A549 (cell line): ENCODE data around the gene TWF1. TPM values are rescaled to one million over a fixed set of nuclear protein-coding genes. Genes with fewer than 3 reads are reported as not detected.
A peak's percentile ranks its signal among the peaks of the same experiment; 100 is the strongest.

Source experiments
- ATAC-seq, 2 experiments: fragments of 200-7000 bp in 1 of 2; fragments of >200 bp in 1 of 2; cut with Nextera tagmentation in 1 of 2; cut with Tn5 transposase in 1 of 2; 3 replicates each; pipeline versions ENCODE4 v1.8.0 to v1.9.1; 2018 to 2020; ENCODE audit warnings: mild to moderate bottlenecking in 1 of 2, moderate library complexity in 1 of 2
- CTCF ChIA-PET: fragments of 300-600 bp; sonication (Branson Sonifier 250); formaldehyde crosslinking; extraction: SDS; loops from one replicate; lab custom pipeline; 2021; ENCODE audit warnings: antibody characterized with exemption, inconsistent platforms; lab: Yijun Ruan, JAX
- POLR2A ChIA-PET: fragments of 350-600 bp; formaldehyde crosslinking; extraction: SDS; loops from one replicate; lab custom pipeline; 2021; ENCODE audit warnings: antibody characterized with exemption, inconsistent platforms; lab: Yijun Ruan, JAX
- DNase-seq, 2 experiments: peaks; one replicate each; pipeline versions ENCODE4 v3.0.0 to v3.0.0-alpha.2; 2011 to 2016; ENCODE audit warnings: low read depth in 1 of 2, low spot score in 1 of 2
- FAIRE-seq: peaks from 2 replicates; lab custom pipeline; 2011; peaks lifted over from hg19 to GRCh38; lab: Jason Lieb, UNC
- H3K27ac ChIP-seq, 2 experiments: fragments of >200 bp; sonication (Bioruptor Twin); formaldehyde crosslinking; 3 replicates each; pipeline ENCODE4 v1.5.1; 2016 to 2017
- H3K4me1 ChIP-seq: fragments of >200 bp; sonication (Bioruptor Twin); formaldehyde crosslinking; 3 replicates; pipeline ENCODE4 v1.6.1; 2016
- H3K4me2 ChIP-seq: fragments of >200 bp; sonication (Bioruptor Twin); formaldehyde crosslinking; 3 replicates; pipeline ENCODE4 v1.6.1; 2016
- H3K4me3 ChIP-seq: fragments of >200 bp; sonication (Bioruptor Twin); formaldehyde crosslinking; 3 replicates; pipeline ENCODE4 v1.5.1; 2016
- H3K9me3 ChIP-seq: fragments of >200 bp; sonication (Bioruptor Twin); formaldehyde crosslinking; 3 replicates; pipeline ENCODE4 v1.6.1; 2016
- BHLHE40 ChIP-seq: IDR thresholded peaks from 2 replicates; pipeline ENCODE4 v1.6.1; 2012; ENCODE audit warnings: low read depth, low read length, inconsistent platforms
- CBX2 ChIP-seq: fragments of 200-600 bp; sonication (generic); IDR thresholded peaks from 2 replicates; pipeline ENCODE4 v1.6.1; 2016; ENCODE audit warnings: low read depth, mild to moderate bottlenecking, borderline replicate concordance
- CBX8 ChIP-seq: fragments of 200-600 bp; sonication (generic); IDR thresholded peaks from 2 replicates; pipeline ENCODE4 v1.6.1; 2016
- CEBPB ChIP-seq, 2 experiments: fragments of >200 bp in 1 of 2; sonication (Bioruptor Twin) in 1 of 2; formaldehyde crosslinking in 1 of 2; IDR thresholded peaks; 2 replicates each; pipeline ENCODE4 v1.6.1; 2012 to 2016
- CHD2 ChIP-seq: fragments of 150-350 bp; IDR thresholded peaks from 2 replicates; pipeline ENCODE4 v1.6.1; 2014; ENCODE audit warnings: low read length; ENCODE audit not compliant: partially characterized antibody
- CHD4 ChIP-seq: fragments of 200-600 bp; sonication (generic); IDR thresholded peaks from 2 replicates; pipeline ENCODE4 v1.6.1; 2016; ENCODE audit warnings: antibody characterized with exemption, mild to moderate bottlenecking, borderline replicate concordance
- EHF ChIP-seq: fragments of 250-450 bp; sonication (Bioruptor Pico); IDR thresholded peaks from 2 replicates; pipeline ENCODE4 v1.5.0; 2020; ENCODE audit warnings: mild to moderate bottlenecking
- EHMT2 ChIP-seq: fragments of 200-600 bp; sonication (generic); IDR thresholded peaks from 2 replicates; pipeline ENCODE4 v1.6.1; 2016; ENCODE audit warnings: antibody characterized with exemption, low read depth, mild to moderate bottlenecking, moderate library complexity
- EP300 ChIP-seq, 2 experiments: fragments of >200 bp; sonication (Bioruptor Twin); formaldehyde crosslinking; IDR thresholded peaks; 2 replicates in 1 of 2; 3 replicates in 1 of 2; pipeline ENCODE4 v1.6.1; 2016 to 2017
- FOSB ChIP-seq: fragments of 250-450 bp; sonication (Bioruptor Pico); IDR thresholded peaks from 2 replicates; pipeline ENCODE4 v1.5.0; 2020; ENCODE audit warnings: mild to moderate bottlenecking, moderate library complexity
- FOXS1 ChIP-seq: fragments of 250-450 bp; sonication (Bioruptor Pico); IDR thresholded peaks from 2 replicates; pipeline ENCODE4 v1.5.0; 2020; ENCODE audit warnings: mild to moderate bottlenecking, moderate library complexity
- GATA3 ChIP-seq: IDR thresholded peaks from 2 replicates; pipeline ENCODE4 v1.6.1; 2012; ENCODE audit warnings: borderline replicate concordance
- HEYL ChIP-seq: fragments of 250-450 bp; sonication (Bioruptor Pico); IDR thresholded peaks from 2 replicates; pipeline ENCODE4 v1.8.0; 2021; ENCODE audit warnings: mild to moderate bottlenecking, moderate library complexity
- HMGXB4 ChIP-seq: fragments of 250-450 bp; sonication (Bioruptor Pico); IDR thresholded peaks from 2 replicates; pipeline ENCODE4 v1.5.0; 2021; ENCODE audit warnings: mild to moderate bottlenecking, moderate library complexity, borderline replicate concordance
- HOXB13 ChIP-seq: fragments of 250-450 bp; sonication (Bioruptor Pico); IDR thresholded peaks from 2 replicates; pipeline ENCODE4 v1.5.0; 2020; ENCODE audit warnings: low read depth, mild to moderate bottlenecking, moderate library complexity
- HOXB5 ChIP-seq: fragments of 250-450 bp; sonication (Bioruptor Pico); IDR thresholded peaks from 2 replicates; pipeline ENCODE4 v1.5.0; 2020; ENCODE audit warnings: mild to moderate bottlenecking, moderate library complexity
- JUN ChIP-seq, 2 experiments: fragments of >200 bp; sonication (Bioruptor Twin); formaldehyde crosslinking; IDR thresholded peaks; 2 replicates in 1 of 2; 3 replicates in 1 of 2; pipeline ENCODE4 v1.6.1; 2016 to 2017
- KDM1A ChIP-seq: fragments of 200-600 bp; sonication (generic); IDR thresholded peaks from 2 replicates; pipeline ENCODE4 v1.6.1; 2016; ENCODE audit warnings: low read depth, mild to moderate bottlenecking
- MAFK ChIP-seq: fragments of 450-650 bp; IDR thresholded peaks from 2 replicates; pipeline ENCODE4 v1.6.1; 2014; ENCODE audit not compliant: partially characterized antibody
- MAZ ChIP-seq: fragments of 150-350 bp; IDR thresholded peaks from 2 replicates; pipeline ENCODE4 v1.6.1; 2014; ENCODE audit warnings: antibody characterized with exemption, low read depth, low read length, borderline replicate concordance
- MYC ChIP-seq: IDR thresholded peaks from 2 replicates; pipeline ENCODE4 v1.6.1; 2012; ENCODE audit warnings: mild to moderate bottlenecking, inconsistent platforms, low read length, improper control_type of control experiment, borderline replicate concordance
- NPAS2 ChIP-seq: fragments of 250-450 bp; sonication (Bioruptor Pico); IDR thresholded peaks from 2 replicates; pipeline ENCODE4 v1.8.0; 2022; ENCODE audit warnings: mild to moderate bottlenecking, moderate library complexity, borderline replicate concordance
- NR3C1 ChIP-seq: fragments of >200 bp; sonication (Bioruptor Twin); formaldehyde crosslinking; IDR thresholded peaks from 3 replicates; pipeline ENCODE4 v1.6.1; 2017
- PBX3 ChIP-seq: IDR thresholded peaks from 2 replicates; pipeline ENCODE4 v1.6.1; 2012
- RARB ChIP-seq: fragments of 250-450 bp; sonication (Bioruptor Pico); IDR thresholded peaks from 2 replicates; pipeline ENCODE4 v1.8.0; 2021; ENCODE audit warnings: mild to moderate bottlenecking, moderate library complexity
- RCOR1 ChIP-seq: fragments of 150-350 bp; IDR thresholded peaks from 2 replicates; pipeline ENCODE4 v1.6.1; 2014; ENCODE audit warnings: antibody characterized with exemption, low read length, low read depth
- REST ChIP-seq: fragments of 200-600 bp; sonication (generic); IDR thresholded peaks from 2 replicates; pipeline ENCODE4 v1.6.1; 2016; ENCODE audit warnings: antibody characterized with exemption, mild to moderate bottlenecking, moderate library complexity
- RFX5 ChIP-seq: fragments of 450-650 bp; IDR thresholded peaks from 2 replicates; pipeline ENCODE4 v1.7.1; 2014; ENCODE audit warnings: antibody characterized with exemption, mild to moderate bottlenecking, moderate library complexity
- RNF2 ChIP-seq: fragments of 200-600 bp; sonication (generic); IDR thresholded peaks from 2 replicates; pipeline ENCODE4 v1.6.1; 2016; ENCODE audit warnings: low read depth, mild to moderate bottlenecking, antibody characterized with exemption, moderate library complexity, borderline replicate concordance
- SMC3 ChIP-seq: fragments of >200 bp; sonication (Bioruptor Twin); formaldehyde crosslinking; IDR thresholded peaks from 3 replicates; pipeline ENCODE4 v1.6.1; 2018; ENCODE audit warnings: inconsistent platforms
- USF2 ChIP-seq: fragments of 450-650 bp; IDR thresholded peaks from 2 replicates; pipeline ENCODE4 v1.6.1; 2014; ENCODE audit warnings: antibody characterized with exemption
- ZSCAN20 ChIP-seq: fragments of 250-450 bp; sonication (Bioruptor Pico); IDR thresholded peaks from 2 replicates; pipeline ENCODE4 v1.8.0; 2022; ENCODE audit warnings: mild to moderate bottlenecking, moderate library complexity
- WGBS: methylation state at CpG from one replicate; pipeline ENCODE4 v1.1.6; 2017; ENCODE audit errors: missing lambda C conversion rate; 5-methylcytosine and 5-hydroxymethylcytosine counted together
- polyA minus RNA-seq: library from RNA; depleted of rRNA, polyadenylated mRNA; stranded (reverse); fragments of >200 nt; gene quantifications from 2 replicates; pipeline ENCODE4 v1.2.3, GENCODE V29; 2011; rRNA and poly(A)+ RNA removed
- polyA plus RNA-seq, 4 experiments: library from polyadenylated mRNA; depleted of rRNA in 3 of 4; stranded (reverse); fragments of >200 nt; fragmentation: RNase III in 1 of 4; extraction: RNeasy Plus Mini Kit Qiagen cat#74134 plus additional on column Dnase treatment in 1 of 4; gene quantifications; 2 replicates in 3 of 4; 3 replicates in 1 of 4; pipeline ENCODE4 v1.2.3, GENCODE V29; 2011 to 2017

Gene TWF1
- polyA plus RNA-seq (2011; rRNA removed) (128 and 173 TPM in 2 replicates), polyA plus RNA-seq (2017; fragmentation: RNase III; extraction: RNeasy Plus Mini Kit Qiagen cat#74134 plus additional on column Dnase treatment) (80.3 to 83.1 TPM (median 82.2 TPM) in 3 replicates), polyA minus RNA-seq (34.5 and 40.9 TPM in 2 replicates)
- 31.1 and 35.2 TPM in 2 replicates for polyA plus RNA-seq (2012; cell fraction: cytosol; rRNA removed)
- polyA plus RNA-seq (2012; cell fraction: nucleus; rRNA removed), result 10.9 and 17.0 TPM in 2 replicates

GRCh38 chr12:43805860-43806736, at the start of gene TWF1:
Gene TWF1, minus strand, starts transcription at chr12:43806317. Its CDS starts 72 bp downstream, at chr12:43806245.
- ChIA-PET CTCF (interaction anchor here (0.6 to 3.7 kb wide), 11 partner anchors 8 to 154 kb away, joined by 3 to 14 read pairs (median 3); no protein-coding TSS in a partner anchor), POLR2A (interaction anchor here (0.7 to 2.8 kb wide), 21 partner anchors 8 to 76 kb away, joined by 3 to 34 read pairs (median 4); partner anchors contain the start of genes IRAK4, PUS7L and TMEM117)
- DNase-seq, result peak; percentile 73 to 82
- ATAC-seq, result peak; percentile 98 to 99
- H3K27ac ChIP-seq, result peak within 1 kb of the TSS; percentile 92 to 99
- peaks cover 22% of the 10 kb centered on the region; the same call in 2 of the 3 replicates for H3K4me1 ChIP-seq
- no peak for FAIRE-seq
- peak within 1 kb of the TSS; percentile 93 for H3K4me2 ChIP-seq
- H3K9me3 ChIP-seq, result no peaks in the 10 kb centered on the region
- 1% methylated on average over 26 of the region's 89 CpGs for WGBS
- peak within 1 kb of the TSS; percentile 85 for H3K4me3 ChIP-seq
- TF ChIP-seq REST (no peak), FOXS1 (no peak), SMC3 (no peak), ZSCAN20 (CRISPR knock-in tag) (no peak), RARB (no peak), NPAS2 (CRISPR knock-in tag) (no peak), CBX2 (no peak), CHD4 (no peak), EHF (CRISPR knock-in tag) (no peak), EP300 (IDR thresholded peaks at IDR 0.05) (no peak), EHMT2 (no peak), CBX8 (no peak), USF2 (no peak), NR3C1 (no peak), RNF2 (no peak), FOSB (no peak), KDM1A (no peak), HMGXB4 (CRISPR knock-in tag) (peak; percentile 90; the same call in 1 of the 2 replicates), CHD2 (no peak), HOXB13 (CRISPR knock-in tag) (no peak), GATA3 (no peak), MYC (no peak), MAFK (peak; percentile 94), CEBPB (IDR thresholded peaks at IDR 0.05) (no peak), JUN (IDR thresholded peaks at IDR 0.05) (peak; percentile 57 to 90; a peak in 4 of 5 replicates), HEYL (CRISPR knock-in tag) (no peak), PBX3 (no peak), RFX5 (no peak), RCOR1 (no peak), HOXB5 (CRISPR knock-in tag) (no peak), MAZ (no peak), BHLHE40 (no peak)
